PC-9 (cell line): ENCODE measurements around the gene DNAAF2. TPM values are rescaled to one million over a fixed set of nuclear protein-coding genes. Genes with fewer than 3 reads are reported as not detected.
"Not testable (repeated sequence)": the region's sequence is repeated elsewhere in the genome, so short reads cannot be mapped to it uniquely, and the experiment has no call there.

Source experiments
- BruUV-seq: library from RNA; stranded (reverse); fragments of 400-500 nt; replicated peaks from 2 replicates; lab custom pipeline; 2021; lab: Mats Ljungman, UMichigan
- CTCF ChIA-PET: fragments of 300-600 bp; sonication (Branson Sonifier 250); formaldehyde crosslinking; loops from one replicate; lab custom pipeline; 2022; ENCODE audit warnings: antibody characterized with exemption; lab: Charles Lee
- POLR2A ChIA-PET: fragments of 300-600 bp; sonication (Branson Sonifier 250); formaldehyde crosslinking; loops from one replicate; lab custom pipeline; 2022; ENCODE audit warnings: antibody characterized with exemption; ENCODE audit not compliant: unreplicated experiment; lab: Charles Lee
- DNase-seq, 2 experiments: peaks; one replicate each; pipeline versions ENCODE4 v3.0.0 to v3.0.0-alpha.2; 2015 to 2022; ENCODE audit warnings: mixed read lengths in 1 of 2
- H2AFZ ChIP-seq: fragments of 200-600 bp; sonication (generic); 2 replicates; pipeline ENCODE4 v1.8.1; 2017; ENCODE audit warnings: antibody characterized with exemption
- H3F3A ChIP-seq: fragments of 200-600 bp; sonication (generic); 2 replicates; pipeline ENCODE4 v1.8.1; 2017; ENCODE audit warnings: antibody characterized with exemption, mild to moderate bottlenecking, low read depth; ENCODE audit not compliant: insufficient read depth
- H3K27ac ChIP-seq: fragments of 200-600 bp; sonication (generic); 2 replicates; pipeline ENCODE4 v1.6.1; 2016; ENCODE audit warnings: mixed run types
- H3K27me3 ChIP-seq: fragments of 200-600 bp; sonication (generic); 2 replicates; pipeline ENCODE4 v1.6.1; 2016; ENCODE audit warnings: low read depth, mixed run types; ENCODE audit not compliant: insufficient read depth
- H3K36me3 ChIP-seq: fragments of 200-600 bp; sonication (generic); 2 replicates; pipeline ENCODE4 v1.6.1; 2016; ENCODE audit warnings: low read depth, mixed run types
- H3K4me1 ChIP-seq: fragments of 200-600 bp; sonication (generic); replicated peaks from 2 replicates; pipeline ENCODE4 v1.6.1; 2016; ENCODE audit warnings: mixed run types; ENCODE audit not compliant: insufficient read depth
- H3K4me2 ChIP-seq: fragments of 200-600 bp; sonication (generic); 2 replicates; pipeline ENCODE4 v1.6.1; 2017; ENCODE audit warnings: mixed run types
- H3K4me3 ChIP-seq: fragments of 200-600 bp; sonication (generic); 2 replicates; pipeline ENCODE4 v1.6.1; 2016; ENCODE audit warnings: mixed run types
- H3K79me2 ChIP-seq: fragments of 200-600 bp; sonication (generic); 2 replicates; pipeline ENCODE4 v1.6.1; 2017; ENCODE audit warnings: low read depth, mixed run types
- H3K9me2 ChIP-seq: fragments of 200-600 bp; sonication (generic); 2 replicates; pipeline ENCODE4 v1.8.1; 2017; ENCODE audit warnings: mild to moderate bottlenecking; ENCODE audit not compliant: insufficient read depth
- H3K9me3 ChIP-seq: fragments of 200-600 bp; sonication (generic); 2 replicates; pipeline ENCODE4 v1.8.1; 2016; ENCODE audit warnings: low read depth; ENCODE audit not compliant: insufficient read depth
- H4K20me1 ChIP-seq: fragments of 200-600 bp; sonication (generic); 2 replicates; pipeline ENCODE4 v1.8.1; 2017; ENCODE audit not compliant: insufficient read depth
- EZH2 ChIP-seq: fragments of 200-600 bp; sonication (generic); IDR thresholded peaks from 2 replicates; pipeline ENCODE4 v1.8.0; 2017; ENCODE audit warnings: antibody characterized with exemption, low read depth
- intact Hi-C: fragments of 100-400 bp; cut with micrococcal nuclease; formaldehyde crosslinking; loops from one replicate; pipeline ENCODE4 v1.10.0; 2022; ENCODE audit not compliant: unreplicated experiment
- total RNA-seq: library from RNA; stranded (reverse); gene quantifications from 2 replicates; pipeline ENCODE4 v1.2.3, GENCODE V29; 2021
- TF ChIP-seq, protein P1 (sequence below): fragments of 200-600 bp; sonication (generic); conservative IDR thresholded peaks from 2 replicates; pipeline ENCODE4 v1.6.1; 2017; ENCODE audit warnings: mixed run types, antibody characterized with exemption, mild to moderate bottlenecking, moderate library complexity

The DNAAF2 gene
- total RNA-seq, 1 experiment from 2014 or later, result 8.2 TPM

DNA sequence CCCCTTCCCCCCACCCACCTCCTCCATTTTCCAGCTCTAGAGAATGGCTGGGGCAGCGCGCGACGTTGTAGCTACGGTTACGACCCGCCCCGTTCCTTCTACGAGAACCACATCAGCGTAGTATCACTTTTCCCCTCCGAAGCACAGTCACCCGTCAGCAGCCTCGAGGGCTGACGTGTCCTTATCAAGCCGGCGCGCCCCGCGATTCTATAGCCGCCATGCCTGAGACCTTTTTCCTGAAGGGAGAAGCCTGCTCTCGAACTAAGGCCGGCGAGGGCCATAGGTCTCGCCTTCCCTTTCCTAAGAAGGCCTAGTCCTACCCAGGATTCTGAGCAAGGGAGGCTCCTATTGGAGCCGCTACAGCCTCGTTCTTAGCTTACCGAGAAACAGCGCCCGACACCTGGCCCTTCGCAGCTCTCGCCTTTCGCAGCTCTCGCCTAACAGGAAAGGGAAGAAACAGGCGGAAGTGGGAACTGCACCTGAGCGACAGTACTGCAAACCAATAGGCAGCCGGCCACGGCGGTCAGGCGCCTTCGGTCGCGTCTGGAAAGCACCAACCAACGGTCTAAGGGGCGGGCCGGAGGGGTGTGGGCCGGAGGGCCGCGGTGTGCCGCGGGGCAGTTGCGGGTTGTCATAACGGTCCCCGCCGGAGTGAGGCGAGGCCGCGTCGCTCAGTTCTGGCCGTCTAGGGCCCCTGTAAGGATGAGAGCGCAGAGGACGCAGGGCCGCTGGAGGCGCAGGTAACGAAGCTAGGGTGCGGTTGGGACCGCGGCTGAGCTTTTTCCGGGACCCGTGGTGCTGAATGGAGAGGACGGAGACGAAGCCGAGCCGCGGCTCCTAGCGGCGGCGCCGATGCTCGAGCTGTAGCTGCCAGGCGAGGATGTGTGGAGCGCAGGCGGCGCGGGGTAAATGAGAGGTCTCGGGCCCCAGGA lies 14.6 kb downstream of the DNAAF2 start, which contains the start of the genes MGAT2 and RPL36AL:
Gene MGAT2 (plus strand): TSS at position 618 of the 932 bp plus-strand sequence. CDS start 470 bp downstream, outside the sequence.
Gene RPL36AL (minus strand): TSS at position 445 of the 932 bp plus-strand sequence. CDS start 1,522 bp downstream, outside the sequence.
- ChIA-PET CTCF (interaction anchor here (0.6 to 2.0 kb wide), 4 partner anchors 14 to 159 kb away, joined by 3 to 10 read pairs (median 4); partner anchors contain the start of gene RPS29), POLR2A (interaction anchor here (0.5 to 1.2 kb wide), 8 partner anchors 19 to 442 kb away, joined by 3 to 10 read pairs (median 4); partner anchors contain the start of gene RPS29)
- H3K4me2 ChIP-seq, result peak within 1 kb of the TSS; percentile 98
- H3K27me3 ChIP-seq, result no peaks in the 10 kb centered on the region
- peaks cover 24% of the 10 kb centered on the region for H3K36me3 ChIP-seq
- TSS peak; percentile 75 for BruUV-seq
- H3K4me3 ChIP-seq, result peak within 1 kb of the TSS; percentile 100
- H3K9me2 ChIP-seq, result no peaks in the 10 kb centered on the region
- peak within 1 kb of the TSS; percentile 96 for H3K27ac ChIP-seq
- no peak for TF ChIP-seq EZH2
- TF ChIP-seq, protein P1, sequence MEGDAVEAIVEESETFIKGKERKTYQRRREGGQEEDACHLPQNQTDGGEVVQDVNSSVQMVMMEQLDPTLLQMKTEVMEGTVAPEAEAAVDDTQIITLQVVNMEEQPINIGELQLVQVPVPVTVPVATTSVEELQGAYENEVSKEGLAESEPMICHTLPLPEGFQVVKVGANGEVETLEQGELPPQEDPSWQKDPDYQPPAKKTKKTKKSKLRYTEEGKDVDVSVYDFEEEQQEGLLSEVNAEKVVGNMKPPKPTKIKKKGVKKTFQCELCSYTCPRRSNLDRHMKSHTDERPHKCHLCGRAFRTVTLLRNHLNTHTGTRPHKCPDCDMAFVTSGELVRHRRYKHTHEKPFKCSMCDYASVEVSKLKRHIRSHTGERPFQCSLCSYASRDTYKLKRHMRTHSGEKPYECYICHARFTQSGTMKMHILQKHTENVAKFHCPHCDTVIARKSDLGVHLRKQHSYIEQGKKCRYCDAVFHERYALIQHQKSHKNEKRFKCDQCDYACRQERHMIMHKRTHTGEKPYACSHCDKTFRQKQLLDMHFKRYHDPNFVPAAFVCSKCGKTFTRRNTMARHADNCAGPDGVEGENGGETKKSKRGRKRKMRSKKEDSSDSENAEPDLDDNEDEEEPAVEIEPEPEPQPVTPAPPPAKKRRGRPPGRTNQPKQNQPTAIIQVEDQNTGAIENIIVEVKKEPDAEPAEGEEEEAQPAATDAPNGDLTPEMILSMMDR, result no peak
- peaks cover 53% of the 10 kb centered on the region for H3F3A ChIP-seq
- H3K4me1 ChIP-seq, result peaks cover 61% of the 10 kb centered on the region
- H2AFZ ChIP-seq, result peak within 1 kb of the TSS; percentile 88
- intact Hi-C loops, result loop anchor here (1.0 to 5.0 kb wide), 3 partner anchors 22 to 912 kb away; partner anchors contain the start of genes LRR1, MAP4K5 and RPS29
- H3K79me2 ChIP-seq, result peaks cover 76% of the 10 kb centered on the region
- peak; percentile 92 to 98 for DNase-seq
- no peaks in the 10 kb centered on the region for H3K9me3 ChIP-seq
- peaks cover 44% of the 10 kb centered on the region for H4K20me1 ChIP-seq

DNA sequence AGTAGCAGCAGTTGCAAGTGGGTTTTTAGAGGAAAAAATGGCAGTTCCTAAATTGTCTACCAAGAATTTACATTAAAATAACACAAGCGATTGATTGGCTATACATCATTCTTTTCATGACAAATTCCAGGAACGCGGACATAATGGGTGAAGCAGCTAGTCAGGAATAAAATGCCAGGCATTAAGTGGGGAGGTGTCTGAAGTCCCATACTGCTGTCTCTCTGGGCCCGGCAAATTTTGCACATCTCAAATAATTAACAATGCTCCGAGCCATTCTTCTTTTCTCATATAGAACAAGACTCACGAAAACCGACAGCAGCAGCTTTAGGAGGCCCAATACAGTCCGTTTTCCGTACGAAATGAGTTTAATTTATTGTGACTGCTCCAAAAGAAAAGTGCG lies 15.3 kb downstream of the DNAAF2 start:
- peaks cover 44% of the 10 kb centered on the region for H4K20me1 ChIP-seq
- intact Hi-C loops, result loop anchor here (1.0 to 5.0 kb wide), 3 partner anchors 21 to 913 kb away; partner anchors contain the start of genes LRR1, MAP4K5 and RPS29
- peak overlapping the region; percentile 100 for H3K4me3 ChIP-seq
- H3F3A ChIP-seq, result peaks cover 55% of the 10 kb centered on the region
- H3K79me2 ChIP-seq, result peaks cover 69% of the 10 kb centered on the region
- peak overlapping the region; percentile 88 for H2AFZ ChIP-seq
- H3K27me3 ChIP-seq, result no peaks in the 10 kb centered on the region
- no TSS peak for BruUV-seq
- no peaks in the 10 kb centered on the region for H3K9me3 ChIP-seq
- POLR2A ChIA-PET, result interaction anchor here (0.5 to 1.2 kb wide), 6 partner anchors 20 to 443 kb away, joined by 3 to 6 read pairs (median 4); partner anchors contain the start of gene RPS29
- no peak for DNase-seq
- H3K36me3 ChIP-seq, result peaks cover 24% of the 10 kb centered on the region; the same call in 1 of the 2 replicates
- TF ChIP-seq, protein P1, result no peak
- no peak for TF ChIP-seq EZH2
- peak overlapping the region; percentile 96 for H3K27ac ChIP-seq
- peaks cover 54% of the 10 kb centered on the region for H3K4me1 ChIP-seq
- CTCF ChIA-PET, result interaction anchor here (1.3 to 2.0 kb wide), 2 partner anchors 14 to 158 kb away, joined by 3 to 10 read pairs; no protein-coding TSS in a partner anchor
- peak overlapping the region; percentile 98 for H3K4me2 ChIP-seq
- no peaks in the 10 kb centered on the region for H3K9me2 ChIP-seq

DNA sequence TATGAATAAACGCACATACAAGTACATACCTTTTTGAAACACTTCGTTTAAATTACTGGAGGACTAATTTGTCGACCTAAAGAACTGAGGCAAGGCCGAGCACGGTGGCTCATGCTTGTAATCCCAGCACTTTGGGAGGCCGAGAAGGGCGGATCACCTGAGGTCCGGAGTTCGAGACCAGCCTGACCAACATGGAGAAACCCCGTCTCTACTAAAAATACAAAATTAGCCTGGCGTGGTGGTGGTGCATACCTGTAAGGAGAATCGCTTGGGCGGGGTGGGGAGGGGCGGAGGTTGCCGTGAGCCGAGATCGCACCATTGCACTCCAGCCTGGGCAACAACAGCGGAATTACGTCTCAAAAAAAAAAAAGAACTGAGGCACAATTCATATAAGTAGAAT lies 15.8 kb downstream of the DNAAF2 start:
- DNase-seq, H3K27me3 ChIP-seq, H3K9me3 ChIP-seq, intact Hi-C loops, H3K9me2 ChIP-seq, BruUV-seq, H2AFZ ChIP-seq, POLR2A ChIA-PET: not testable (repeated sequence)
- peak overlapping the region; percentile 100 for H3K4me3 ChIP-seq
- peaks cover 69% of the 10 kb centered on the region for H3K79me2 ChIP-seq
- H3K36me3 ChIP-seq, result peaks cover 24% of the 10 kb centered on the region; the same call in 1 of the 2 replicates
- peak overlapping the region; percentile 98 for H3K4me2 ChIP-seq
- H4K20me1 ChIP-seq, result peaks cover 44% of the 10 kb centered on the region
- H3F3A ChIP-seq, result peaks cover 52% of the 10 kb centered on the region
- CTCF ChIA-PET, result interaction anchor here (2.0 kb wide), 1 partner anchor 15 kb away, joined by 10 read pairs; no protein-coding TSS in a partner anchor
- H3K4me1 ChIP-seq, result peaks cover 49% of the 10 kb centered on the region
- peak overlapping the region; percentile 96 for H3K27ac ChIP-seq
